ENCODE data around the gene GALNT10. TPM values are rescaled to one million over a fixed set of nuclear protein-coding genes. Genes with fewer than 3 reads are reported as not detected.

Gene GALNT10
- total RNA-seq, 1 experiment from 2014 or later = 22.9 TPM

DNA sequence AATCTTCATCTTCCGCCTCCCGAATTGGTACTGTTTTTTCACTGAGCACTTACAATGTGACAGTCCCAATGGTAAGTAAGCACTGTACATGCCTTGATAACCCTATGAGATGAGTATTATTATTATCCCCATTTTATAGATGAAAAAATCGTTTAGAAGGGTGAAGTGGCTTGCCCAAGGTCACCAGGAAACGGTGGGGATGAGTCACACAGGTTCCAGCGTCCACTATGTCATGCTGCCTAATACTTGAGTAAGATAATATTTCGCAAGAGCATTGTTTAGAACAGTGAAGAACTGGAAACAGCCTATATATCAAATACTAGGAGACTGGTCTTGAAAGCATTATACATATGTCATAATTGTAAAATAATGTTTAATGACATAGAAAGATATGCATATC is 274.6 kb downstream of the GALNT10 start:
- no peak for DNase-seq (ENCODE audit: low spot score)
- Mint-ChIP-seq H3K27ac (no peak overlapping the region), H3K4me1 (peaks cover 17% of the 10 kb centered on the region), H3K9me3 (no peaks in the 10 kb centered on the region), H3K4me3 (no peak overlapping the region), H3K36me3 (no peaks in the 10 kb centered on the region), H3K27me3 (ENCODE audit: low read depth) (peaks cover 44% of the 10 kb centered on the region)
- no peak for ATAC-seq
- 0 out of 2 replicates have a peak, but pooled peaks have one; percentile 6 for TF ChIP-seq GABPB1 (CRISPR knock-in tag; IDR thresholded peaks at IDR 0.05)
- TF ChIP-seq, protein P1, sequence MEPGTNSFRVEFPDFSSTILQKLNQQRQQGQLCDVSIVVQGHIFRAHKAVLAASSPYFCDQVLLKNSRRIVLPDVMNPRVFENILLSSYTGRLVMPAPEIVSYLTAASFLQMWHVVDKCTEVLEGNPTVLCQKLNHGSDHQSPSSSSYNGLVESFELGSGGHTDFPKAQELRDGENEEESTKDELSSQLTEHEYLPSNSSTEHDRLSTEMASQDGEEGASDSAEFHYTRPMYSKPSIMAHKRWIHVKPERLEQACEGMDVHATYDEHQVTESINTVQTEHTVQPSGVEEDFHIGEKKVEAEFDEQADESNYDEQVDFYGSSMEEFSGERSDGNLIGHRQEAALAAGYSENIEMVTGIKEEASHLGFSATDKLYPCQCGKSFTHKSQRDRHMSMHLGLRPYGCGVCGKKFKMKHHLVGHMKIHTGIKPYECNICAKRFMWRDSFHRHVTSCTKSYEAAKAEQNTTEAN (CRISPR knock-in tag; IDR thresholded peaks at IDR 0.05) = no peak
- POLR2A ChIA-PET = no interaction called here
- CTCF ChIA-PET = interaction anchor here (1.8 to 3.7 kb wide), 2 partner anchors 43 to 491 kb away, joined by 4 to 14 read pairs; no protein-coding TSS in a partner anchor

DNA sequence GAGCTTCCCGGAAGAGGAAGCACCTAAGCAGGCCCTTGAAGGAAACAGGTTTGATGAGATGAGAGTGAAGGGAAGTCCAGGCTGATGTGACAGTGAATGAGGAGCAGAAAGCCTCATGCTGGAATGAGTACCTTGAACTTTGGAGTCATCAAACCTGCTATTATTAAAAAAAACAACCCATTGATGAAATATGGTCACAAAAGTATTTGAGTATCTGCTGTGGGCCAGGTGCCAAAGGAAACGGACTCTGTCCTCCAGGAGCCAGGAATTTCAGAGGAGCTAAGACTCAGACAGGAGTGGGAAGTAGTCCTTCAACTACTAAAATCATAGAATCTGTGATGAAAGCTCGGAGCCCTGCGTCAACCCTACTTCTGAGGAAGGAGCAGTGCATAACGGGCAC is 275.6 kb downstream of the GALNT10 start:
- H3K4me3 Mint-ChIP-seq = no peak overlapping the region
- peaks cover 17% of the 10 kb centered on the region for H3K4me1 Mint-ChIP-seq
- ChIA-PET CTCF (interaction anchor here (1.0 to 4.4 kb wide), 8 partner anchors 10 to 492 kb away, joined by 3 to 91 read pairs (median 4); no protein-coding TSS in a partner anchor), POLR2A (no interaction called here)
- TF ChIP-seq, protein P2, sequence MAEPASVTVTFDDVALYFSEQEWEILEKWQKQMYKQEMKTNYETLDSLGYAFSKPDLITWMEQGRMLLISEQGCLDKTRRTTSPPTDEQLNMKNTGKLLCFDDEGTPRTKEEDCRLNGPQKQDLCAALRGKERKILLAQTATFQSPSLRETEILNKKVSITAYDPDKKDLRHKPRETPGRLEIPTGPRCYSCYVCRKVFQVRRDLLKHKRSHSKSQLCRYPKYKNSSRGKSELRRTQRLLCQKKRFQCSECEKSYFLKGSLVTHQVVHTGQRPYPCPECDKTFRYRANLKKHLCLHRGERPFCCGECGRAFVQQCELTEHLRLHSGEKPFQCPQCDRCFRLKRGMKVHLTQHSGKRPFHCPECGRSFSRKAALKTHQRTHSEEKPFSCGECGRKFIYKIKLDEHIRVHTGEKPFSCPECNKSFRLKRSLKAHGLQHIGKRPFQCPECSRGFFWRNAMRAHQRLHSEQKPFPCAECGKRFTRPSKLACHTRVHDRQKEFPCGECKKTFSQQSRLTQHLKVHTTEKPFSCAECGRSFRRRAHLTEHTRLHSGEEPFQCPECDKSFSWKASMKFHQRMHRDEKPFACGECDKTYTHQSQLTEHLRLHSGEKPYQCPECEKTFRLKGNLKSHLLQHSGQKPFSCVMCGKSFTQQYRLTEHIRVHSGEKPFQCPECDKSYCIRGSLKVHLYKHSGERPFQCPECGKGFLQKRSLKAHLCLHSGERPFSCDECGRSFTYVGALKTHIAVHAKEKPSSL (CRISPR knock-in tag; conservative IDR thresholded peaks at IDR 0.05) = no peak
- no peak for TF ChIP-seq SMAD4 (CRISPR knock-in tag; IDR thresholded peaks at IDR 0.05)
- TF ChIP-seq TEAD4 (CRISPR knock-in tag; IDR thresholded peaks at IDR 0.05) = no peak
- TF ChIP-seq, protein P3, sequence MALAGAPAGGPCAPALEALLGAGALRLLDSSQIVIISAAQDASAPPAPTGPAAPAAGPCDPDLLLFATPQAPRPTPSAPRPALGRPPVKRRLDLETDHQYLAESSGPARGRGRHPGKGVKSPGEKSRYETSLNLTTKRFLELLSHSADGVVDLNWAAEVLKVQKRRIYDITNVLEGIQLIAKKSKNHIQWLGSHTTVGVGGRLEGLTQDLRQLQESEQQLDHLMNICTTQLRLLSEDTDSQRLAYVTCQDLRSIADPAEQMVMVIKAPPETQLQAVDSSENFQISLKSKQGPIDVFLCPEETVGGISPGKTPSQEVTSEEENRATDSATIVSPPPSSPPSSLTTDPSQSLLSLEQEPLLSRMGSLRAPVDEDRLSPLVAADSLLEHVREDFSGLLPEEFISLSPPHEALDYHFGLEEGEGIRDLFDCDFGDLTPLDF (CRISPR knock-in tag; IDR thresholded peaks at IDR 0.05) = no peak
- no peak for TF ChIP-seq SMAD3 (CRISPR knock-in tag; IDR thresholded peaks at IDR 0.05; ENCODE audit: borderline replicate concordance)
- TF ChIP-seq, protein P4, sequence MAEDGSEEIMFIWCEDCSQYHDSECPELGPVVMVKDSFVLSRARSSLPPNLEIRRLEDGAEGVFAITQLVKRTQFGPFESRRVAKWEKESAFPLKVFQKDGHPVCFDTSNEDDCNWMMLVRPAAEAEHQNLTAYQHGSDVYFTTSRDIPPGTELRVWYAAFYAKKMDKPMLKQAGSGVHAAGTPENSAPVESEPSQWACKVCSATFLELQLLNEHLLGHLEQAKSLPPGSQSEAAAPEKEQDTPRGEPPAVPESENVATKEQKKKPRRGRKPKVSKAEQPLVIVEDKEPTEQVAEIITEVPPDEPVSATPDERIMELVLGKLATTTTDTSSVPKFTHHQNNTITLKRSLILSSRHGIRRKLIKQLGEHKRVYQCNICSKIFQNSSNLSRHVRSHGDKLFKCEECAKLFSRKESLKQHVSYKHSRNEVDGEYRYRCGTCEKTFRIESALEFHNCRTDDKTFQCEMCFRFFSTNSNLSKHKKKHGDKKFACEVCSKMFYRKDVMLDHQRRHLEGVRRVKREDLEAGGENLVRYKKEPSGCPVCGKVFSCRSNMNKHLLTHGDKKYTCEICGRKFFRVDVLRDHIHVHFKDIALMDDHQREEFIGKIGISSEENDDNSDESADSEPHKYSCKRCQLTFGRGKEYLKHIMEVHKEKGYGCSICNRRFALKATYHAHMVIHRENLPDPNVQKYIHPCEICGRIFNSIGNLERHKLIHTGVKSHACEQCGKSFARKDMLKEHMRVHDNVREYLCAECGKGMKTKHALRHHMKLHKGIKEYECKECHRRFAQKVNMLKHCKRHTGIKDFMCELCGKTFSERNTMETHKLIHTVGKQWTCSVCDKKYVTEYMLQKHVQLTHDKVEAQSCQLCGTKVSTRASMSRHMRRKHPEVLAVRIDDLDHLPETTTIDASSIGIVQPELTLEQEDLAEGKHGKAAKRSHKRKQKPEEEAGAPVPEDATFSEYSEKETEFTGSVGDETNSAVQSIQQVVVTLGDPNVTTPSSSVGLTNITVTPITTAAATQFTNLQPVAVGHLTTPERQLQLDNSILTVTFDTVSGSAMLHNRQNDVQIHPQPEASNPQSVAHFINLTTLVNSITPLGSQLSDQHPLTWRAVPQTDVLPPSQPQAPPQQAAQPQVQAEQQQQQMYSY (CRISPR knock-in tag; IDR thresholded peaks at IDR 0.05) = no peak
- no peak for TF ChIP-seq ATF1 (CRISPR knock-in tag; IDR thresholded peaks at IDR 0.05)
- TF ChIP-seq, protein P5, sequence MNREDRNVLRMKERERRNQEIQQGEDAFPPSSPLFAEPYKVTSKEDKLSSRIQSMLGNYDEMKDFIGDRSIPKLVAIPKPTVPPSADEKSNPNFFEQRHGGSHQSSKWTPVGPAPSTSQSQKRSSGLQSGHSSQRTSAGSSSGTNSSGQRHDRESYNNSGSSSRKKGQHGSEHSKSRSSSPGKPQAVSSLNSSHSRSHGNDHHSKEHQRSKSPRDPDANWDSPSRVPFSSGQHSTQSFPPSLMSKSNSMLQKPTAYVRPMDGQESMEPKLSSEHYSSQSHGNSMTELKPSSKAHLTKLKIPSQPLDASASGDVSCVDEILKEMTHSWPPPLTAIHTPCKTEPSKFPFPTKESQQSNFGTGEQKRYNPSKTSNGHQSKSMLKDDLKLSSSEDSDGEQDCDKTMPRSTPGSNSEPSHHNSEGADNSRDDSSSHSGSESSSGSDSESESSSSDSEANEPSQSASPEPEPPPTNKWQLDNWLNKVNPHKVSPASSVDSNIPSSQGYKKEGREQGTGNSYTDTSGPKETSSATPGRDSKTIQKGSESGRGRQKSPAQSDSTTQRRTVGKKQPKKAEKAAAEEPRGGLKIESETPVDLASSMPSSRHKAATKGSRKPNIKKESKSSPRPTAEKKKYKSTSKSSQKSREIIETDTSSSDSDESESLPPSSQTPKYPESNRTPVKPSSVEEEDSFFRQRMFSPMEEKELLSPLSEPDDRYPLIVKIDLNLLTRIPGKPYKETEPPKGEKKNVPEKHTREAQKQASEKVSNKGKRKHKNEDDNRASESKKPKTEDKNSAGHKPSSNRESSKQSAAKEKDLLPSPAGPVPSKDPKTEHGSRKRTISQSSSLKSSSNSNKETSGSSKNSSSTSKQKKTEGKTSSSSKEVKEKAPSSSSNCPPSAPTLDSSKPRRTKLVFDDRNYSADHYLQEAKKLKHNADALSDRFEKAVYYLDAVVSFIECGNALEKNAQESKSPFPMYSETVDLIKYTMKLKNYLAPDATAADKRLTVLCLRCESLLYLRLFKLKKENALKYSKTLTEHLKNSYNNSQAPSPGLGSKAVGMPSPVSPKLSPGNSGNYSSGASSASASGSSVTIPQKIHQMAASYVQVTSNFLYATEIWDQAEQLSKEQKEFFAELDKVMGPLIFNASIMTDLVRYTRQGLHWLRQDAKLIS (CRISPR knock-in tag; IDR thresholded peaks at IDR 0.05; ENCODE audit: borderline replicate concordance) = no peak
- TF ChIP-seq ZNF138 (CRISPR knock-in tag; conservative IDR thresholded peaks at IDR 0.05) = no peak
- no peak for TF ChIP-seq IRF2 (CRISPR knock-in tag; IDR thresholded peaks at IDR 0.05; ENCODE audit: borderline replicate concordance, low read depth)
- H3K36me3 Mint-ChIP-seq = no peaks in the 10 kb centered on the region
- H3K9me3 Mint-ChIP-seq = no peaks in the 10 kb centered on the region
- peaks cover 54% of the 10 kb centered on the region for H3K27me3 Mint-ChIP-seq (ENCODE audit: low read depth)
- H3K27ac Mint-ChIP-seq = no peak overlapping the region
- DNase-seq (ENCODE audit: low spot score) (no peak), ATAC-seq (no peak)

Data from WTC11 (cell line).